ENCODE data around the gene CCL2.

- no peak for TF ChIP-seq EZH2phosphoT487 (IDR thresholded peaks at IDR 0.05; ENCODE audit: insufficient read depth, low read depth)
- no peak for TF ChIP-seq EZH2 (IDR thresholded peaks at IDR 0.05; ENCODE audit: insufficient read depth, poor library complexity, severe bottlenecking)
Observed at GRCh38 chr17:34230342-34230741, 24.7 kb upstream of the CCL2 start.

Data from GM23248 (cell line).